NB4 (cell line): ENCODE measurements around the gene RCOR2.

Source experiments
- POLR2A ChIP-seq: IDR thresholded peaks from 2 replicates; pipeline ENCODE4 v1.6.1; 2011; ENCODE audit warnings: mild to moderate bottlenecking; ENCODE audit not compliant: insufficient read length; ENCODE audit errors: extremely low read depth
- TF ChIP-seq, protein P1 (sequence below): IDR thresholded peaks from one replicate; pipeline ENCODE4 v1.5.1; 2012; ENCODE audit warnings: low read depth, low read length

DNA sequence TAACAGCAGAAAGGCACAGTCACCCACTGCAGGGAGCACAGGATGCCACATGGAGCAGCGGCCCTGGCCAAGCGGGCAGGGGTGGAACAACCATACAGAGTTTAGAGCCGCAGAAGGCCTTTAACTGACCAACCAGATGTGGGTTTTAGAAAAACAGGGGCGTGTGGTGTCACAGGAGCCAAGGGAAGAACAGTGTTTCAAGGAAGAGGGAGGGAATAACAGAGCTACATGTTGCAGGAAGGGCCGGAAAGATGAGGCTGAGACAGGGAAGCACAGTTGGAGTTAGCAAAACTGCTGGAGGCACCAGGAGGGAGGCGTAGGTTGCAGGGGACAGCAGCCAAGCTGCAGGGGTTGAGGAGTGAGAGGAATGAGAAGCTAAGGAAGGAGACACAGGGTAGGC, 14.1 kb upstream of the RCOR2 start:
- TF ChIP-seq, protein P1, sequence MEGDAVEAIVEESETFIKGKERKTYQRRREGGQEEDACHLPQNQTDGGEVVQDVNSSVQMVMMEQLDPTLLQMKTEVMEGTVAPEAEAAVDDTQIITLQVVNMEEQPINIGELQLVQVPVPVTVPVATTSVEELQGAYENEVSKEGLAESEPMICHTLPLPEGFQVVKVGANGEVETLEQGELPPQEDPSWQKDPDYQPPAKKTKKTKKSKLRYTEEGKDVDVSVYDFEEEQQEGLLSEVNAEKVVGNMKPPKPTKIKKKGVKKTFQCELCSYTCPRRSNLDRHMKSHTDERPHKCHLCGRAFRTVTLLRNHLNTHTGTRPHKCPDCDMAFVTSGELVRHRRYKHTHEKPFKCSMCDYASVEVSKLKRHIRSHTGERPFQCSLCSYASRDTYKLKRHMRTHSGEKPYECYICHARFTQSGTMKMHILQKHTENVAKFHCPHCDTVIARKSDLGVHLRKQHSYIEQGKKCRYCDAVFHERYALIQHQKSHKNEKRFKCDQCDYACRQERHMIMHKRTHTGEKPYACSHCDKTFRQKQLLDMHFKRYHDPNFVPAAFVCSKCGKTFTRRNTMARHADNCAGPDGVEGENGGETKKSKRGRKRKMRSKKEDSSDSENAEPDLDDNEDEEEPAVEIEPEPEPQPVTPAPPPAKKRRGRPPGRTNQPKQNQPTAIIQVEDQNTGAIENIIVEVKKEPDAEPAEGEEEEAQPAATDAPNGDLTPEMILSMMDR = no peak
- TF ChIP-seq POLR2A = no peak
